ENCODE measurements around the gene CLPTM1. TPM values are rescaled to one million over a fixed set of nuclear protein-coding genes. Genes with fewer than 3 reads are reported as not detected.
A peak's percentile ranks its signal among the peaks of the same experiment; 100 is the strongest.

The CLPTM1 gene
- total and polyA plus RNA-seq, 9 of the 15 experiments (the other 6 are each of a cell fraction or from before 2014, with no cell fraction given), result 0.37 to 96.0 (median 27.5) TPM

DNA sequence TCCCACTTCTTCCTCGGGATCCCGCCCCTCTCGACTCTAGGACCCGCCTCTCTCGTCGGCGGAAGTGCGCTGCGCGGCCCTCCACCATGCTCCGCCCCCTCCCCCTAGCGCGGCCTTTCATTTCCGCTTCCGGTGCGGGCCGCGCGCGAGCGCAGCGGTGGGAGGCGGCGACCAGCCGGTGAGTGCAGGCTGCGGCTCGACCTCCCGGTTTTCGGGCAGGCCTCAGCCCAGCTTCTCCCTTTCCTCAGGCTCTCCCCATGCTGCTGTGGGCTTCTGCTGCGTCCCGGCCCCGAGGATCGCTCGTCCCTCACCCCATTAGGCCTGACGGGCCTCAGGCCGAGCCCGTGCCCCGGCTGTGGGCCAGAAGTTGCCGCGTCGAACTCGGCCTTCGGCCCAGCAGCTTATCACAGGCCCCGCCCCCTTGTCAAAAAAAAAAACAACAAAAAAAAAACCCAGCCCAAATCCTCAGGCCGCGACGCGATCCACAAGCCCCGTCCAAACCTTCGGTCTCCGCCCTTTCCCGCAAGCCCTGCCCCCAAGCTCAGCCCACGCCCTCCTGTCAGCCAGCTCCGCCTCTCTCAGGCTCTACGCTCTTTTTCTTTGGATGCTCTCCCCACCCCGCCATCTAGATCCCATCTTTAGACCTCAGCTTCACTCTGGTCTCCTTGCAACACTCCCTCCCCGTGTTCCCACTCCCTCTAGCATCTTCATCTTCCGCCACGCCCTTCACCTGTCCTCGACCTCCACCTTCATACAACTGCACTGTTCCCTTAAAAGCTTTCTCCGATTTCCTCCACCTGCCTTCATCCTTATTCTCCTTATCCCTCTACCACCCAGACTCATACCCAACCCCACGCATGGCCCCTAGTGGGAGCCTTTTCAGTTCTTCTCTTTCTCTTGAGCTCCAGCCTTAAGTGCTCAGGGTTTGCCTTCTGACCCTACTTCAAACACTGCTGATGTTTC lies 84.0 kb downstream of the CLPTM1 start, which contains the start of gene CLASRP (continued):
- 0 out of 2 replicates have a peak, but pooled peaks have one; percentile 14 for TF ChIP-seq SOX6 (IDR thresholded peaks at IDR 0.05)
- no peak for TF ChIP-seq AFF1 (IDR thresholded peaks at IDR 0.05; ENCODE audit: low read depth in 1 of 2, partially characterized antibody in 2 of 2)
- TF ChIP-seq, protein P1, sequence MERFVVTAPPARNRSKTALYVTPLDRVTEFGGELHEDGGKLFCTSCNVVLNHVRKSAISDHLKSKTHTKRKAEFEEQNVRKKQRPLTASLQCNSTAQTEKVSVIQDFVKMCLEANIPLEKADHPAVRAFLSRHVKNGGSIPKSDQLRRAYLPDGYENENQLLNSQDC (CRISPR knock-in tag; IDR thresholded peaks at IDR 0.05), result no peak
- no peak for TF ChIP-seq PURB (CRISPR knock-in tag; IDR thresholded peaks at IDR 0.05; ENCODE audit: low read depth)
- TF ChIP-seq TGIF2 (CRISPR knock-in tag; IDR thresholded peaks at IDR 0.05), result no peak
- no peak for TF ChIP-seq THRAP3 (IDR thresholded peaks at IDR 0.05; ENCODE audit: borderline replicate concordance)
- no peak for TF ChIP-seq ARHGAP35 (IDR thresholded peaks at IDR 0.05; ENCODE audit: partially characterized antibody)
- TF ChIP-seq ZNF263 (CRISPR knock-in tag; IDR thresholded peaks at IDR 0.05; ENCODE audit: borderline replicate concordance), result peak; percentile 25; the same call in 1 of the 2 replicates
- TF ChIP-seq SAP30 (IDR thresholded peaks at IDR 0.05; ENCODE audit: borderline replicate concordance, insufficient read depth, low read depth, low read length, poor library complexity, severe bottlenecking), result peak; percentile 96
- TF ChIP-seq ELF4 (CRISPR knock-in tag; IDR thresholded peaks at IDR 0.05), result no peak
- TF ChIP-seq HDAC8 (tag; IDR thresholded peaks at IDR 0.05), result no peak
- no peak for TF ChIP-seq ZNF282 (CRISPR knock-in tag; IDR thresholded peaks at IDR 0.05)
- no peak for TF ChIP-seq SFPQ (IDR thresholded peaks at IDR 0.05; ENCODE audit: low read depth, low read length)
- TF ChIP-seq MBD2 (IDR thresholded peaks at IDR 0.05; ENCODE audit: borderline replicate concordance, low read depth), result peak; percentile 67; the same call in 1 of the 2 replicates
- no peak for TF ChIP-seq SRSF7 (optimal IDR thresholded peaks at IDR 0.05; ENCODE audit: low read depth, low read length)
- TF ChIP-seq SUPT5H (IDR thresholded peaks at IDR 0.05), result peak; percentile 97
- no peak for TF ChIP-seq TARDBP (IDR thresholded peaks at IDR 0.05)
- TF ChIP-seq KAT2B (IDR thresholded peaks at IDR 0.05; ENCODE audit: low read depth, low read length), result no peak
- TF ChIP-seq GATAD2A (IDR thresholded peaks at IDR 0.05), result no peak
- peak; percentile 55 for TF ChIP-seq NFIC (IDR thresholded peaks at IDR 0.05)
- TF ChIP-seq SAFB2 (IDR thresholded peaks at IDR 0.05; ENCODE audit: borderline replicate concordance, low read depth, low read length, severe bottlenecking), result no peak
- TF ChIP-seq CAMTA2 (CRISPR knock-in tag; conservative IDR thresholded peaks at IDR 0.05), result no peak
- TF ChIP-seq ZNF184 (CRISPR knock-in tag; IDR thresholded peaks at IDR 0.05), result no peak

Measured in K562 (cell line).